ENCODE data around the gene CORO2A.

Gene CORO2A

DNA sequence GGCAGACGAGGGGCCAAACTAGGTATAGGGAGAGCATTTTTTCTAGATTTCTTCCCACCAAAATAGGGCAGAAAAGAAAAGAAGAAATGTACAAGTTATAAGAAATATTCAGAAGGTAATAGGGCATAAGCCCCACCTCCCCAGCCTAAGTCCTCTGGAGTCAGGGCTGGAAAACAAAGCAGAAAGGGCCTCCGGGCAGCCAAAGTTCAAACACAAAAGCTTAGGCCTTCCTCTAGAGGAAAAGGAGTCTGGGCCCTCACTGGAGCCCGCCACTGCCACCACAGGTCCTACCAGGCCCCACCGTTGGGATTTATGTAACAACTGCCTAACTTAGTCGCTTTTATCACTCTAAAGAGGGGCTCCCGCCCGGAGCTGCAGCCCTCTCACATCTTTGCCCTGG is 35.4 kb upstream of the CORO2A start:
- no peak overlapping the region for H3K4me3 ChIP-seq (ENCODE audit: low read depth, low read length)
- no peak for TF ChIP-seq ZNF274 (IDR thresholded peaks at IDR 0.05; ENCODE audit: low read length)
- TF ChIP-seq ZNF274 (tag by site-specific recombination; IDR thresholded peaks at IDR 0.05; ENCODE audit: borderline replicate concordance) = no peak
- TF ChIP-seq, protein P1, sequence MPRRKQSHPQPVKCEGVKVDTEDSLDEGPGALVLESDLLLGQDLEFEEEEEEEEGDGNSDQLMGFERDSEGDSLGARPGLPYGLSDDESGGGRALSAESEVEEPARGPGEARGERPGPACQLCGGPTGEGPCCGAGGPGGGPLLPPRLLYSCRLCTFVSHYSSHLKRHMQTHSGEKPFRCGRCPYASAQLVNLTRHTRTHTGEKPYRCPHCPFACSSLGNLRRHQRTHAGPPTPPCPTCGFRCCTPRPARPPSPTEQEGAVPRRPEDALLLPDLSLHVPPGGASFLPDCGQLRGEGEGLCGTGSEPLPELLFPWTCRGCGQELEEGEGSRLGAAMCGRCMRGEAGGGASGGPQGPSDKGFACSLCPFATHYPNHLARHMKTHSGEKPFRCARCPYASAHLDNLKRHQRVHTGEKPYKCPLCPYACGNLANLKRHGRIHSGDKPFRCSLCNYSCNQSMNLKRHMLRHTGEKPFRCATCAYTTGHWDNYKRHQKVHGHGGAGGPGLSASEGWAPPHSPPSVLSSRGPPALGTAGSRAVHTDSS (tag by site-specific recombination; IDR thresholded peaks at IDR 0.05) = no peak
- no peak for TF ChIP-seq ZNF341 (tag by site-specific recombination; IDR thresholded peaks at IDR 0.05; ENCODE audit: low read depth)
- TF ChIP-seq, protein P2, sequence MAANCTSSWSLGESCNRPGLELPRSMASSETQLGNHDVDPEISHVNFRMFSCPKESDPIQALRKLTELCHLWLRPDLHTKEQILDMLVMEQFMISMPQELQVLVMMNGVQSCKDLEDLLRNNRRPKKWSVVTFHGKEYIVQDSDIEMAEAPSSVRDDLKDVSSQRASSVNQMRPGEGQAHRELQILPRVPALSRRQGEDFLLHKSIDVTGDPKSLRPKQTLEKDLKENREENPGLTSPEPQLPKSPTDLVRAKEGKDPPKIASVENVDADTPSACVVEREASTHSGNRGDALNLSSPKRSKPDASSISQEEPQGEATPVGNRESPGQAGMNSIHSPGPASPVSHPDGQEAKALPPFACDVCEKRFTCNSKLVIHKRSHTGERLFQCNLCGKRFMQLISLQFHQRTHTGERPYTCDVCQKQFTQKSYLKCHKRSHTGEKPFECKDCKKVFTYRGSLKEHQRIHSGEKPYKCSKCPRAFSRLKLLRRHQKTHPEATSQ (tag by site-specific recombination; IDR thresholded peaks at IDR 0.05) = no peak
- no peak for TF ChIP-seq ZNF560 (tag by site-specific recombination; IDR thresholded peaks at IDR 0.05; ENCODE audit: borderline replicate concordance)
- TF ChIP-seq ZNF175 (tag by site-specific recombination; IDR thresholded peaks at IDR 0.05) = no peak
- no peak for TF ChIP-seq TCF7L2 (IDR thresholded peaks at IDR 0.05; ENCODE audit: borderline replicate concordance, low read depth, low read length)
- TF ChIP-seq YY2 (tag by site-specific recombination; IDR thresholded peaks at IDR 0.05) = no peak
- TF ChIP-seq ZNF157 (tag by site-specific recombination; IDR thresholded peaks at IDR 0.05) = no peak
- no peak for TF ChIP-seq ZNF214 (tag by site-specific recombination; IDR thresholded peaks at IDR 0.05; ENCODE audit: borderline replicate concordance)
- no peak for TF ChIP-seq KLF1 (tag by site-specific recombination; IDR thresholded peaks at IDR 0.05)
- TF ChIP-seq ZNF140 (tag by site-specific recombination; IDR thresholded peaks at IDR 0.05) = no peak
- TF ChIP-seq, protein P3, sequence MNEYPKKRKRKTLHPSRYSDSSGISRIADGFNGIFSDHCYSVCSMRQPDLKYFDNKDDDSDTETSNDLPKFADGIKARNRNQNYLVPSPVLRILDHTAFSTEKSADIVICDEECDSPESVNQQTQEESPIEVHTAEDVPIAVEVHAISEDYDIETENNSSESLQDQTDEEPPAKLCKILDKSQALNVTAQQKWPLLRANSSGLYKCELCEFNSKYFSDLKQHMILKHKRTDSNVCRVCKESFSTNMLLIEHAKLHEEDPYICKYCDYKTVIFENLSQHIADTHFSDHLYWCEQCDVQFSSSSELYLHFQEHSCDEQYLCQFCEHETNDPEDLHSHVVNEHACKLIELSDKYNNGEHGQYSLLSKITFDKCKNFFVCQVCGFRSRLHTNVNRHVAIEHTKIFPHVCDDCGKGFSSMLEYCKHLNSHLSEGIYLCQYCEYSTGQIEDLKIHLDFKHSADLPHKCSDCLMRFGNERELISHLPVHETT (tag by site-specific recombination; IDR thresholded peaks at IDR 0.05) = no peak
- no peak for TF ChIP-seq REPIN1 (tag by site-specific recombination; IDR thresholded peaks at IDR 0.05; ENCODE audit: low read depth)
- TF ChIP-seq ZSCAN23 (tag by site-specific recombination; IDR thresholded peaks at IDR 0.05) = no peak
- TF ChIP-seq ZNF223 (tag by site-specific recombination; IDR thresholded peaks at IDR 0.05) = no peak
- TF ChIP-seq SP3 (tag by site-specific recombination; IDR thresholded peaks at IDR 0.05) = no peak
- POLR2A ChIA-PET = no interaction called here
- H3K36me3 ChIP-seq (ENCODE audit: control insufficient read depth in 2 of 2, insufficient read depth in 1 of 2, low read length in 2 of 2) = peaks cover 0 to 7% of the 10 kb centered on the region in 2 experiments; a peak in 1 of 3 replicates
- no peaks in the 10 kb centered on the region for H3K9me3 ChIP-seq (ENCODE audit: control insufficient read depth, insufficient read depth, low read depth, low read length)
- CTCF ChIA-PET = interaction anchor here (0.6 to 1.0 kb wide), 2 partner anchors 9 to 109 kb away, joined by 3 read pairs; partner anchors contain the start of gene TRIM14
- no peak overlapping the region for H3K27ac ChIP-seq (ENCODE audit: extremely low read depth, low read depth, low read length)
- no peaks in the 10 kb centered on the region for H3K4me1 ChIP-seq (ENCODE audit: control insufficient read depth, insufficient read depth, low read length)

DNA sequence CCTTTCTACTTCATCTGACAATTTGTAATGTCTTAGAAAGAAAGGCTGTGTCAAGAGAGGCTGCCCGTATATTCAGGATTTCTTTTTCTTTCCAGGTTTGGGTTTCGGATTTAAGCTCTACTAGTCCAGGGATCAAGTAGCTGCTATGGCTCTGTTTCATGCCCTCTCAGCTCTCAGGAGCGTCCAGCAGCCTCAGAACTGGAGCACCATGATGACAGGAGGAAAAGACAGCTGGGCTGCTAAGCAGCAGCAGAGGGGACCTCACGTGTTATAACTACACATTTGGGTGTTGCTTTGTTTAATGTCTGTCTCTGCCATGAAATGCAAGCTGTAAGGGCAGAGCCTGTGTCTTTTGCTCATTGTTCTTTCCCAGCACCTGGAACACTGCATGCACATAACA is 34.5 kb upstream of the CORO2A start:
- POLR2A ChIA-PET = no interaction called here
- CTCF ChIA-PET = interaction anchor here (1.0 kb wide), 1 partner anchor 10 kb away, joined by 3 read pairs; no protein-coding TSS in a partner anchor
- Histone ChIP-seq H3K36me3 (ENCODE audit: control insufficient read depth in 2 of 2, insufficient read depth in 1 of 2, low read length in 2 of 2) (peaks cover 0 to 7% of the 10 kb centered on the region in 2 experiments; a peak in 1 of 3 replicates), H3K9me3 (ENCODE audit: control insufficient read depth, insufficient read depth, low read depth, low read length) (no peaks in the 10 kb centered on the region), H3K27ac (ENCODE audit: extremely low read depth, low read depth, low read length) (no peak overlapping the region), H3K4me3 (ENCODE audit: low read depth, low read length) (no peak overlapping the region), H3K4me1 (ENCODE audit: control insufficient read depth, insufficient read depth, low read length) (no peaks in the 10 kb centered on the region)
- no peak for TF ChIP-seq ZNF37A (tag by site-specific recombination; IDR thresholded peaks at IDR 0.05)
- no peak for TF ChIP-seq ZNF610 (tag by site-specific recombination; IDR thresholded peaks at IDR 0.05; ENCODE audit: borderline replicate concordance)
- TF ChIP-seq, protein P4, sequence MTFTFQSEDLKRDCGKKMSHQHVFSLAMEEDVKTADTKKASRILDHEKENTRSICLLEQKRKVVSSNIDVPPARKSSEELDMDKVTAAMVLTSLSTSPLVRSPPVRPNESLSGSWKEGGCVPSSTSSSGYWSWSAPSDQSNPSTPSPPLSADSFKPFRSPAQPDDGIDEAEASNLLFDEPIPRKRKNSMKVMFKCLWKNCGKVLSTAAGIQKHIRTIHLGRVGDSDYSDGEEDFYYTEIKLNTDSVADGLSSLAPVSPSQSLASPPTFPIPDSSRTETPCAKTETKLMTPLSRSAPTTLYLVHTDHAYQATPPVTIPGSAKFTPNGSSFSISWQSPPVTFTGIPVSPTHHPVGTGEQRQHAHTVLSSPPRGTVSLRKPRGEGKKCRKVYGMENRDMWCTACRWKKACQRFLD (tag by site-specific recombination; IDR thresholded peaks at IDR 0.05) = no peak
- no peak for TF ChIP-seq ZNF776 (tag by site-specific recombination; IDR thresholded peaks at IDR 0.05; ENCODE audit: borderline replicate concordance)
- TF ChIP-seq, protein P5, sequence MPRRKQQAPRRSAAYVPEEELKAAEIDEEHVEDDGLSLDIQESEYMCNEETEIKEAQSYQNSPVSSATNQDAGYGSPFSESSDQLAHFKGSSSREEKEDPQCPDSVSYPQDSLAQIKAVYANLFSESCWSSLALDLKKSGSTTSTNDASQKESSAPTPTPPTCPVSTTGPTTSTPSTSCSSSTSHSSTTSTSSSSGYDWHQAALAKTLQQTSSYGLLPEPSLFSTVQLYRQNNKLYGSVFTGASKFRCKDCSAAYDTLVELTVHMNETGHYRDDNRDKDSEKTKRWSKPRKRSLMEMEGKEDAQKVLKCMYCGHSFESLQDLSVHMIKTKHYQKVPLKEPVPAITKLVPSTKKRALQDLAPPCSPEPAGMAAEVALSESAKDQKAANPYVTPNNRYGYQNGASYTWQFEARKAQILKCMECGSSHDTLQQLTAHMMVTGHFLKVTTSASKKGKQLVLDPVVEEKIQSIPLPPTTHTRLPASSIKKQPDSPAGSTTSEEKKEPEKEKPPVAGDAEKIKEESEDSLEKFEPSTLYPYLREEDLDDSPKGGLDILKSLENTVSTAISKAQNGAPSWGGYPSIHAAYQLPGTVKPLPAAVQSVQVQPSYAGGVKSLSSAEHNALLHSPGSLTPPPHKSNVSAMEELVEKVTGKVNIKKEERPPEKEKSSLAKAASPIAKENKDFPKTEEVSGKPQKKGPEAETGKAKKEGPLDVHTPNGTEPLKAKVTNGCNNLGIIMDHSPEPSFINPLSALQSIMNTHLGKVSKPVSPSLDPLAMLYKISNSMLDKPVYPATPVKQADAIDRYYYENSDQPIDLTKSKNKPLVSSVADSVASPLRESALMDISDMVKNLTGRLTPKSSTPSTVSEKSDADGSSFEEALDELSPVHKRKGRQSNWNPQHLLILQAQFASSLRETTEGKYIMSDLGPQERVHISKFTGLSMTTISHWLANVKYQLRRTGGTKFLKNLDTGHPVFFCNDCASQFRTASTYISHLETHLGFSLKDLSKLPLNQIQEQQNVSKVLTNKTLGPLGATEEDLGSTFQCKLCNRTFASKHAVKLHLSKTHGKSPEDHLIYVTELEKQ (tag by site-specific recombination; IDR thresholded peaks at IDR 0.05; ENCODE audit: borderline replicate concordance) = no peak
- TF ChIP-seq ZNF571 (tag by site-specific recombination; IDR thresholded peaks at IDR 0.05) = no peak
- TF ChIP-seq ZEB2 (tag by site-specific recombination; IDR thresholded peaks at IDR 0.05) = no peak
- no peak for TF ChIP-seq ZNF350 (tag by site-specific recombination; IDR thresholded peaks at IDR 0.05)
- TF ChIP-seq SETDB1 (IDR thresholded peaks at IDR 0.05; ENCODE audit: insufficient read length, low read length) = no peak
- no peak for TF ChIP-seq ZNF426 (tag by site-specific recombination; IDR thresholded peaks at IDR 0.05)
